K562 treated with DMSO at 1 percent for 4 hours (cell line): Measurements from ENCODE around the gene ITGB7. TPM values are rescaled to one million over a fixed set of nuclear protein-coding genes. Genes with fewer than 3 reads are reported as not detected.

Source experiments
- total RNA-seq: library from RNA; unstranded; fragments of 300-600 nt; gene quantifications from 2 replicates; pipeline ENCODE4 v1.2.3, GENCODE V29; 2022; ENCODE audit not compliant: insufficient read depth

ITGB7 gene
- 1.5 and 2.8 TPM in 2 replicates for total RNA-seq

GRCh38 chr12:53207042-53207441 lies at the start of gene ITGB7:
Gene ITGB7, minus strand, starts transcription at chr12:53207251. Its CDS starts 6,808 bp downstream, at chr12:53200443.

GRCh38 chr12:53231921-53232645 lies 25.0 kb upstream of the ITGB7 start, which contains the start of gene RARG:
Gene RARG, minus strand, starts transcription at chr12:53232209. Its CDS starts 4,664 bp downstream, at chr12:53227545.

GRCh38 chr12:53180220-53180930 lies 26.7 kb downstream of the ITGB7 start, which contains the start of the genes CSAD and ZNF740:
Gene CSAD, minus strand, starts transcription at chr12:53180925. Its CDS starts 7,455 bp downstream, at chr12:53173470.
Gene ZNF740, plus strand, starts transcription at chr12:53180722. Its CDS starts 1,262 bp downstream, at chr12:53181984.

Other genes starting within 250 kb of the ITGB7 start
- gene EIF4B, start 200.8 kb downstream of the ITGB7 start, total RNA-seq, result 328 TPM in 2 replicates
- 1.4 and 1.5 TPM in 2 replicates for gene TNS2, start 157.2 kb downstream of the ITGB7 start, total RNA-seq
- gene SPRYD3, start 127.9 kb downstream of the ITGB7 start, total RNA-seq, result 9.6 and 12.4 TPM in 2 replicates
- gene IGFBP6, start 109.6 kb downstream of the ITGB7 start, total RNA-seq, result not detected in 2 replicates
- gene SOAT2, start 103.8 kb downstream of the ITGB7 start, total RNA-seq, result not detected in 2 replicates
- 8.9 and 13.9 TPM in 2 replicates for gene ZNF740, start 26.5 kb downstream of the ITGB7 start, total RNA-seq
- 2.3 and 8.1 TPM in 2 replicates for gene CSAD, start 26.3 kb downstream of the ITGB7 start, total RNA-seq
- gene RARG, start 25.0 kb upstream of the ITGB7 start, total RNA-seq, result 2.6 and 3.4 TPM in 2 replicates
- 29.5 and 30.5 TPM in 2 replicates for gene ESPL1, start 61.0 kb upstream of the ITGB7 start, total RNA-seq
- gene PFDN5, start 88.3 kb upstream of the ITGB7 start, total RNA-seq, result 635 and 661 TPM in 2 replicates
- gene MYG1, start 92.4 kb upstream of the ITGB7 start, total RNA-seq, result 13.3 and 24.0 TPM in 2 replicates
- gene AAAS, start 114.4 kb upstream of the ITGB7 start, total RNA-seq, result 64.3 and 78.2 TPM in 2 replicates
- gene SP7, start 129.1 kb upstream of the ITGB7 start, total RNA-seq, result not detected in 2 replicates
- 19.0 and 23.3 TPM in 2 replicates for gene SP1, start 172.9 kb upstream of the ITGB7 start, total RNA-seq
- gene AMHR2, start 216.6 kb upstream of the ITGB7 start, total RNA-seq, result 66.0 and 99.4 TPM in 2 replicates
- 215 and 222 TPM in 2 replicates for gene PRR13, start 234.5 kb upstream of the ITGB7 start, total RNA-seq
- 906 and 938 TPM in 2 replicates for gene PCBP2, start 244.9 kb upstream of the ITGB7 start, total RNA-seq